Measurements from ENCODE around the gene ANKS1B.

- TF ChIP-seq CTCF (conservative IDR thresholded peaks at IDR 0.05; ENCODE audit: low read length) (no peak), EZH2phosphoT487 (IDR thresholded peaks at IDR 0.05; ENCODE audit: borderline replicate concordance) (no peak)
Measured at GRCh38 chr12:99212275-99212674, 772.5 kb downstream of the ANKS1B start.
